D721Med (cell line): ENCODE results near the gene FGD2.

ENCODE experiments used
- DNase-seq: peaks from one replicate; pipeline ENCODE4 v3.0.0; 2011; ENCODE audit warnings: low spot score; ENCODE audit not compliant: insufficient read length
- FAIRE-seq: peaks from 2 replicates; lab custom pipeline; 2011; peaks lifted over from hg19 to GRCh38; lab: Jason Lieb, UNC
- TF ChIP-seq, protein P1 (sequence below): IDR thresholded peaks from 2 replicates; pipeline ENCODE4 v1.5.1; 2012; ENCODE audit warnings: mild to moderate bottlenecking, control low read depth; ENCODE audit not compliant: insufficient read depth; ENCODE audit errors: missing control alignments

Gene FGD2

DNA sequence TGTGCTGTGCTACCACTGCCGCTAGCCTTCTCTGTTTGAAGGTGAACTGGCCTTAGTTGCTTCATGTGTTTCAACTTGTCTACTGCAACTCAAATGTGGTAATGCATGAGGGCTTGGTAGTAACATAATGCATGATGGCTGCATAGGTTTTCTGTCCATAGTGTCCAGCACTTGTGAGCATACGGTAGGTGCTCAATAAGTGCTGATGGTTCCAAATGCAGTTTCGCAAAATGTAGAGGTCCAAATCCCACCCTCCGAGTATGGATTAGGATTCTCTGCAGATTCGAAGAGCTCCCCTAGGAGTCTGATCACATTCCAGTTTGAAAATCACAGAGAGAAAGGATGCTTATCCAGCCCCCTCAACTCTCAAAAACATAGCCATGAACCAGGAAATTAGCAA, 64.2 kb downstream of the FGD2 start:
- FAIRE-seq, result no peak
- TF ChIP-seq, protein P1, sequence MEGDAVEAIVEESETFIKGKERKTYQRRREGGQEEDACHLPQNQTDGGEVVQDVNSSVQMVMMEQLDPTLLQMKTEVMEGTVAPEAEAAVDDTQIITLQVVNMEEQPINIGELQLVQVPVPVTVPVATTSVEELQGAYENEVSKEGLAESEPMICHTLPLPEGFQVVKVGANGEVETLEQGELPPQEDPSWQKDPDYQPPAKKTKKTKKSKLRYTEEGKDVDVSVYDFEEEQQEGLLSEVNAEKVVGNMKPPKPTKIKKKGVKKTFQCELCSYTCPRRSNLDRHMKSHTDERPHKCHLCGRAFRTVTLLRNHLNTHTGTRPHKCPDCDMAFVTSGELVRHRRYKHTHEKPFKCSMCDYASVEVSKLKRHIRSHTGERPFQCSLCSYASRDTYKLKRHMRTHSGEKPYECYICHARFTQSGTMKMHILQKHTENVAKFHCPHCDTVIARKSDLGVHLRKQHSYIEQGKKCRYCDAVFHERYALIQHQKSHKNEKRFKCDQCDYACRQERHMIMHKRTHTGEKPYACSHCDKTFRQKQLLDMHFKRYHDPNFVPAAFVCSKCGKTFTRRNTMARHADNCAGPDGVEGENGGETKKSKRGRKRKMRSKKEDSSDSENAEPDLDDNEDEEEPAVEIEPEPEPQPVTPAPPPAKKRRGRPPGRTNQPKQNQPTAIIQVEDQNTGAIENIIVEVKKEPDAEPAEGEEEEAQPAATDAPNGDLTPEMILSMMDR, result no peak

DNA sequence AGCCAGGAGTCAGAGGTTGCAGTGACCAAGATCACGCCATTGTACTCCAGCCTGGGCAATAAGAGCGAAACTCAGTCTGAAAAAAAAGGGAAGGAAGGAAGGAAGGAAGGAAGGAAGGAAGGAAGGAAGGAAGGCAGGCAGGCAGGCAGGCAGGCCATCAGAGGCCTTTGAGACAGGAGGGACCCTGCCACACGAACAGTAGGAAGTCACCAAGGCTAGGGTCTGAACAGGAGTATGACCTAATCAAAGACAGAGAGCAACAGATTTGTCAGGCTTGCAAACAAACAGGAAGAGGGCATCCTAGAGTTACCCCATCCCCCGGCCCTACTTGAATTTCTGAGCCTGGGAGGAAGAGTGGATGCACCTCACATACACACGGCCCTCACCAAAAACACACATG, 67.1 kb downstream of the FGD2 start:
- TF ChIP-seq, protein P1, result no peak
- no peak for DNase-seq
- no peak for FAIRE-seq

More for the DNA sequence above, 64.2 kb downstream of the FGD2 start:
- no peak for DNase-seq

DNA sequence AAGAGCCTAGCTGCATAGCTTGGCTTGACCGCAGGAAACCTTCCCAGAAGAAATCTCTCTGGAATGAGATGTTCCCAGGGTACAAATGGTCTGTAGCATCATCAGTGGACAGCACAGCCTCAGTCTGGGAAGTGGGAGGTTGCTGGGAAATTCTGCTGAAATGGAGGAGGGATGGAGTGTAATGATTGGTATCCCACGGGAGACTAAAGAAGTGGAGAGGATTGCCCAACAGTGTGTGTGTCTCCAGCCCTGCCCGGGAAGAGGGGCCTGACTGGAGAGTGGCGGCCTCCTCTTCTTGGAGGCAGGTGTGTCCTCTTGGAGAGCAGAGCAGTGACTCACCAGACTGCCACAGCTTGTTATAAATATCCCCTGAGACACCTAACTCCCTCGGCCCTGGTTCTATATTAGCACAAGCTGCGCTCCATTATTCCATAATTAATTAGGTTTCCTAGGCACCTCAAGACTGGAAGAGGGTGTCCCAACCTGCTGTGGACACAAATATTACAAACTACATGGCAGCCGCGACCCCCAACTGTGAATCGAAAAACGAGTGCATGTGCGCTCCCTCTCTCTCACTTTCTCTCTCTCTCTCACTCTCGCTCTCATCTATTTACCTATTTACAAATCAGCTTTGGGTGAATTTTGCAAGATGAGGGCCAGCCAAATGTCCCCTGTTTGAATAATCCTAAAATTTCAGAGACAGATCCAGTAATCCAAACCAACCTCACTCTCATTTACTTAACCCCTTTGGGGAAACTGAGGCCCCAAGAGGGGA, 68.8 kb downstream of the FGD2 start:
- no peak for DNase-seq
- TF ChIP-seq, protein P1, result no peak
- no peak for FAIRE-seq

DNA sequence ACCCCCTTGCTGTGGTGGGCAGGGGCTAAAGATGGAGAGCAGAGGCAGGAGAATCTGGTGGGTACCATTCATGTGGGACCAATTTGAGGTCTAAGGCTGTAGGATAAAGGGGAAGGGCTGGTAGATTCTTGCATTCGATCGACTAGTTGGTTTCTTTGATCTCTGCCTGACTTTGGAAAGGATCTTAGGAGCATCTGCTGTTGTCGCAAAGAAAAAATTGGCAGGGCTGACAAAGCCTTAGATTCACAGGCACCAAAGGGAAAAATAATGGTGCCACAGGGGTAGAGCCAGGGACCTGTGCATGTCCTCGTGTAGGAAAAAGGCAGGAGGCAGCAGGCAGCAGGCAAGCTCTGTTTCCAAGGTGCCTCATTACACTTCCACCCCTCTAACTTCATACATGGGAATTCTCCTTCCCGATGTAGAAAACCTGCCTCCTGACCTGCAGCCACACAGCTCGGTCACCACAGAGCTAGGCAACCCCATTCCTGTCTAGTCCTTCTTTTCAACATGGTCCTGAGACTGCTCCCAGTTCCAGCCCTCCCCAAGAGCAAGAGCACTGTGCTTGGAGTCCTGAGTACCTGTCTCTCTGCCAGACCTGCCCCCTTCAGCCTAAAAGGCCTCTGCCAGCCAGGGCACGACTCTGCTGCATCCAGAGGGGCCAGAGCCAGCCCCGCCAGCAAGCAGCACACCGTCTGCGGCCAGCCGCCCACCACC, 71.9 kb downstream of the FGD2 start:
- DNase-seq, result no peak
- TF ChIP-seq, protein P1, result no peak
- no peak for FAIRE-seq

DNA sequence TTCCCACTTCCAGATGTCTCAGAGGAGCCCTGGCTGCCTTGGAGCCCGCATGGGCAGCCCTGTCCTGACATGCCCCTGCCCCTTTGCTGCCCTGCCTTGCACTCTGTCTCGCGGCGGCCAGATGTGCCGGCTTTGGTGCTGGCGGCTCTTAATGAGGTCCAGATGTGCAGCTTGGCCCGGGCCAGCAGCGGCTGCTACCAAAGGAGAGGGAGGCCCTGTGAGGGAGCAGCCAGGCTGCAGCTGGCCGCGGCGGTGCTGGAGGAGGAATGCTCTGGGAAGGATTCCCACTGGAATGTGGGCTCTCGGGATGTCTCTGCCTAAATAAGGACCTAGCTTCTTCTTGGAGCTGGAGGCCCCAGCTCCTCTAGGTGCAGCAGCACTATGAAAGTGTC, 72.4 kb downstream of the FGD2 start:
- DNase-seq (no peak), FAIRE-seq (no peak)
- TF ChIP-seq, protein P1, result no peak
